Body of pancreas (tissue), 4 donors: ENCODE data around the gene ITPKC.

Source experiments
- POLR2A ChIP-seq, 3 donors: fragments of 450-650 bp; IDR thresholded peaks; one replicate each; pipeline ENCODE4 v1.6.1; 2016; ENCODE audit warnings: antibody characterized with exemption in 3 of 3, mild to moderate bottlenecking in 2 of 3
- TF ChIP-seq, protein P1 (sequence below), 7 experiments: fragments of 450-650 bp in 4 of 7; fragments of 200-600 bp in 3 of 7; sonication (generic) in 3 of 7; IDR thresholded peaks; one replicate each; pipeline ENCODE4 v1.5.1; 2016 to 2019; ENCODE audit warnings: antibody characterized with exemption in 7 of 7

- TF ChIP-seq, protein P1, sequence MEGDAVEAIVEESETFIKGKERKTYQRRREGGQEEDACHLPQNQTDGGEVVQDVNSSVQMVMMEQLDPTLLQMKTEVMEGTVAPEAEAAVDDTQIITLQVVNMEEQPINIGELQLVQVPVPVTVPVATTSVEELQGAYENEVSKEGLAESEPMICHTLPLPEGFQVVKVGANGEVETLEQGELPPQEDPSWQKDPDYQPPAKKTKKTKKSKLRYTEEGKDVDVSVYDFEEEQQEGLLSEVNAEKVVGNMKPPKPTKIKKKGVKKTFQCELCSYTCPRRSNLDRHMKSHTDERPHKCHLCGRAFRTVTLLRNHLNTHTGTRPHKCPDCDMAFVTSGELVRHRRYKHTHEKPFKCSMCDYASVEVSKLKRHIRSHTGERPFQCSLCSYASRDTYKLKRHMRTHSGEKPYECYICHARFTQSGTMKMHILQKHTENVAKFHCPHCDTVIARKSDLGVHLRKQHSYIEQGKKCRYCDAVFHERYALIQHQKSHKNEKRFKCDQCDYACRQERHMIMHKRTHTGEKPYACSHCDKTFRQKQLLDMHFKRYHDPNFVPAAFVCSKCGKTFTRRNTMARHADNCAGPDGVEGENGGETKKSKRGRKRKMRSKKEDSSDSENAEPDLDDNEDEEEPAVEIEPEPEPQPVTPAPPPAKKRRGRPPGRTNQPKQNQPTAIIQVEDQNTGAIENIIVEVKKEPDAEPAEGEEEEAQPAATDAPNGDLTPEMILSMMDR (IDR thresholded peaks at IDR 0.05) = no peak
- no peak for TF ChIP-seq POLR2A (IDR thresholded peaks at IDR 0.05)
Measured at GRCh38 chr19:40709817-40710216, 7.1 kb upstream of the ITPKC start.
